Fibroblast of skin of left quadriceps (primary cell): ENCODE results near the gene ARAP3.
"Not testable (repeated sequence)": the region's sequence is repeated elsewhere in the genome, so short reads cannot be mapped to it uniquely, and the experiment has no call there.

Source experiments
- DNase-seq, 2 experiments: peaks; one replicate each; pipeline ENCODE4 v3.0.0-alpha.2; 2013; ENCODE audit warnings: low read depth in 2 of 2

Gene ARAP3

DNA sequence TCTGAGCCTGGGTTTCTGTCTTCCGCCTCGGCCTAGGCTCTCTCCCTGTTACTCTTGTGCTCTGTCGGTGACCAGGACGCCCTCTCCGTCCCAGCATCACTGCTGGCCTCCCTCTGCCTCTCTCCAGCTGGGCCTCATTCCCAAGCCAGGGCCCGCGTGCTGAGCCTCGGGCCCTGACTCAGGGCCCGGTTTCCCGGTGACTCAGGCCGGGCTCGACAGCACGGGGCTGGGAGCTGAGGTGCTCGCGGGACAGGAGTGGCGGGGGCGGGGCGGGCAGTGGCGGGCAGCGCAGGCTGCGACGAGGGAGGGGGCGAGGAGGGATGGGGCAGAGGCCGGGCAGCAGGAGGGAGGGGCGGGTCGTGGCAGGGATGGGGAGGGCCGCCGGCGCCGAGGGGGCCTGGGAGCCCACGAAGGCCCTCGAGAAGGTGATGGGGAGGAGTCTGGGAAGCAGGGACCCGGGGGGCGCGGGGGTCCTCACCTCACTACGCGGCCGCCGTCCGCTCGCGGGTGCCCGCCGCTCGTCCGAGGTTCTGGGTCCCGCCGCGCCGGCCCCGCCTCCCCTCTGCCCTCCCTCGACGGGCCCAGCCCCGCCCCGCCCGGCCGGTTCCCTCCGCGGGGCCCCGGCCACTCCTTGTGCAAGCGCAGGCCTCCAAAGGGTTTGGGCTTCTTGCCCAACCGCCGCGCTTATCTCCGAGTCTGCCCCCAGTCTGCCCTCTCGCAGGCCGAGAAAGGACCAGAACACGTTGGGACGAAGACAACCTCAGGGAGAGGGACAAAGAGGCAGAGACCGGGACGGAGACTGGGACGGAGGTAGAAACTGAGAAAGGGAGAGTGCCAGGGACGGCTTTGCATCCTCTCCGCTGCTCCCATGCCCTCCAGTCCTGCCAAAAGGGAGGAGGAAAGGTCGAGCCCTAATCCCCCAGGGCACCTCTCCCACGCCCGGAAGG is at the start of gene ARAP3:
ARAP3 (minus strand) TSS at position 536 of the 947 bp plus-strand sequence. CDS start 1,744 bp downstream, outside the sequence.
- peak; percentile 47 to 49 for DNase-seq

DNA sequence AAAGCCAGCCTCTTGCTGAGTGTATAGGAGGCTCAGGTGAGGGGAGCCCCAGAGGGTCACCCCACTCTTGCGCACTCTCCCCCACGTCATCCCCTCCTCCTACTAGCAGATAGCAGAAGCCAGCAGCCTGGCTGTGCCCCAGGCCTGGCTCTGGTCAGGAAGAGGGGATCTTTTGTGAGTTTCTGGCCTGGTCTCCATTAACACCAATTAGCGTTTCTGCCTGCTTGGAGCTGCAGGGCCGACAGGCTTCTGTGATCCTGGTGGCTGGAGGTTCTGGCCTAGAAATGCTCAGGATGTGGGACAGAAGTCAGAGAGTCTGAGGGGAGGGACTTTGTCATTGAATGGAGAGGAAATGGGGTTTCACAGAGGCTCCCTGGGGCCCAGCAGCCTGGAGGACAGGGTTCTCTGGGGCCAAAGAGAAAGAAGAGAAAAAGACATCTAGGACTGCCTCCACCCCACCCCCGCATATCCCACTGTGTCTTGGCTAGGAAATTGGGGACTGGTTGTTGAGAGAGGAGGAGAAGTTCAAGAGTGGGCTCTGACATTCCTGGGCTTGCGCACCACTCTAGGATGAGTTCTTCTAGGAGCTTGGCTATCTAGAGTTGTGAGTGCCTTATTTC is 47.5 kb upstream of the ARAP3 start:
- DNase-seq, result no peak

DNA sequence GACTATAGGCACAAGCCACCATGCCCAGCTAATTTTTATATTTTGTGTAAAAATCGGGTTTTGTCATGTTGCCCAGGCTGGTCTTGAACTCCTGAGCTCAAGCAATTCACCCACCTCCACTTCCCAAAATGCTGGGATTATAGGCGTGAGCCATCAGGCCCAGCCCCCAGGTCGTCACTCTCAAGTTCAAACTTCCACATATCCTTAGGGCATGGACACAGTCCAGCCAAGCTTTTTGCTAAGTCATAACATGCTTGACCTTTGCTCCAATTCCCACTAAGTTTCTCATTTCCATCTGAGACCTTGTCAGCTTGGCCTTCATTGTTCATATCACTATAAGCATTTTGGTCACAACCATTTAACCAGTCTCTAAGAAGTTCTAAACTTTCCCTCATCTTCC is 43.9 kb upstream of the ARAP3 start:
- no peak for DNase-seq

GRCh38 chr5:141725174-141725573 is 43.1 kb upstream of the ARAP3 start:
- not testable (repeated sequence) for DNase-seq

GRCh38 chr5:141722266-141722665 is 40.2 kb upstream of the ARAP3 start:
- no peak for DNase-seq

DNA sequence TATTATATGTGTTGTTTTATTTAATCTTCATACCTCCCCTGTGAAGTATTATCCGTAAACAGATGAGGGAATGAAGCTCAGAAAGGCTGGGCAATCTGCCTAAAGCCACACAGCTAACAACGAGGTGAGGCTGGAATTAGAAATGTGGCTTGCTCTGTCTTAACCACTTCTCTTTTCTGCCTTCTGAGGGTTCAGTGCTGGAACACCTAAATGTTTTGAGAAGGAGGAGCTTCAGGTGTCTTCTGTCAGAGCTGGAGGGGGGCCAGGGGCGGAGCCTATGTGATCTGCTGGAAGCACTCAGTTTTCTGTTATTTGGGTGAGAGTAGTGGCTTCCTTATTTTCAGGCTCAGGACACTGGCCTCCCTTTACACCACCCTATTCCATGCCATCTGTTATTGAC is 35.0 kb upstream of the ARAP3 start:
- DNase-seq, result no peak

DNA sequence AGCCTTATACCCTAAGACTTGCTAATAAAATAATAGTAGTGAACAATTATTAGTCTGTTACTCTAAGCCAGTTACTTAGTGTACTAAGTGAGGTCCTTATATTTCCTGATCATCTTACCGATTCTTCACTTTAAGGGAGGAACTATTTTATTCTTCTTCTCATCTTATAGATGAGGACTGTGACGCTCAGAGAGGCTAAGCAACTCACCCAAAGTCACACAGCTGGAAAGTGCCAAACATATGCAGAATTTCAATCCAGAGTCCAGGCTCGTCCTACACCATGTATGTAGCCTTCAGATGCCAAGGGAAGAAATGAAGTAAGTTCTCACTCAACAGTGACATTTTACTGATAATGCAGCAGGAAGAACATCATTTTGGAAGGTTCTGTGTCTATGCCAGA is 34.4 kb upstream of the ARAP3 start:
- DNase-seq, result no peak

GRCh38 chr5:141716009-141716408 is 34.0 kb upstream of the ARAP3 start:
- DNase-seq, result no peak

- DNase-seq, result no peak
These were observed 33.4 kb upstream of the ARAP3 start for GRCh38 chr5:141715346-141715905.

GRCh38 chr5:141714542-141715310 is 32.7 kb upstream of the ARAP3 start:
- DNase-seq, result no peak

GRCh38 chr5:141713616-141714309 is 31.7 kb upstream of the ARAP3 start:
- no peak for DNase-seq

DNA sequence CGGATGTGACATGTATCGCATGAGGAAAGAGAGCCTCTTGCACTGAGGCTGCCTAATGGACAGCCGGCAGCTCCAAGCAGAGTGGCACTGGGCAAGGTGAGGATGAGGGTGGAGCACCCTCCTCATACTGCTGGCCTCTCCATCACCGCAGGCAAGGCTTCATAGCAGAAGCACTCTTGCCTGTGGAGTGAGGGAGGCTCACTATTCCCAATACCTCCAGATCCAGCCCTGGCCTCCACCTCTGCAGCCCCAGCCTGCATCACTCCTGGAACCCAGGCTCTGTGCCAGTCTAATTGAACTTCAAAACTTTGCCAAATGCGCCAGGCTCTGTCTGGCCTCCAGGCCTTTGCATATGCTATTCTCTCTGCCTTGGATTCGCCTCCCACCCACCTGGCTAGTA is 29.7 kb upstream of the ARAP3 start:
- DNase-seq, result no peak

DNA sequence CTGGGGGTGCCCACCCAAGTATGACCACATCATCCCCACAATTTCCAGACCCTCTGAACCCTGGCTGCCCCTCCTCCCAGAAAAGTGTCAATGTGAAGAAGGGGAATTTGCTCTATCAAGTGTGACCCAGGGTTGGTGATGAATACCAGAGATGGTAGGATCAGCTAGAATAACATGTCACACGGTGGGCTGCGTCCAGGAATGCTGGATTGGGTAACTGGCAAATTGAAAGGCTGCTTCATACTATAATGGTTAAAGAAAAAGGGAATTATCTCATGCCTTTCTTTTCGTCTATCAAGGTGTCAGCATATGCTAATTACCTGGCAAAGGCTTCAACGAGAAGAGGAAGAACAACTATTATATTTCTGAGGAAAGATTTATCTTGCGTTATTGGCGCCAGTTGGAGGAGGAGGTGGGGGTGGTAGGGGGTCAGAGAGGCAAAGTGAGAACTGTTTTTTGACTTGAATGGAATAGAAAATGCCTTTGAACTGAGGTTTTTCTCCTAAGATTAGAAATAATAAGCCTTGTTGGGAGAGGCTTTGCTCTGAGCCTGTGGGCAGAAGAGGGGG is 27.8 kb upstream of the ARAP3 start:
- DNase-seq, result no peak

DNA sequence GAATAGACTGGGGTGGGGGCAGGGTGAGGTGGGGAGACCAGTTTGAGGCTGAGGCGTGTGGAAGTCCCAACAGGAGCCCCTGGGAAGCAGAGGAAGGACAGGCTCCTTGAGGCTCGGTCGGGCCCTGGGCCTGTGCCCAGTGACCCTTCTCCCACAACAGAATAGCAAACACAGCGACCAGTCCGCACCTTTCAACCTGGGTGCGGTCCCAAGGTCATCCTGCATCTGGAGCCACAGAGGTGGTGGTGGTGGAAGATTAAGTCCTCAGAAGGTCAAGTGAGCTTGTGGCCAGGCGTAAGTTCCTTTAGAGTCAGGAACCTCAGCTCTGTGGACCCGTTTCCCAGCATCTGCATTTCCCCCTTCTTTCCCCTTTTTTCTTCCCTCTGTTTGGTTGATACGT is 26.0 kb upstream of the ARAP3 start:
- no peak for DNase-seq

GRCh38 chr5:141707510-141707909 is 25.5 kb upstream of the ARAP3 start:
- no peak for DNase-seq

DNA sequence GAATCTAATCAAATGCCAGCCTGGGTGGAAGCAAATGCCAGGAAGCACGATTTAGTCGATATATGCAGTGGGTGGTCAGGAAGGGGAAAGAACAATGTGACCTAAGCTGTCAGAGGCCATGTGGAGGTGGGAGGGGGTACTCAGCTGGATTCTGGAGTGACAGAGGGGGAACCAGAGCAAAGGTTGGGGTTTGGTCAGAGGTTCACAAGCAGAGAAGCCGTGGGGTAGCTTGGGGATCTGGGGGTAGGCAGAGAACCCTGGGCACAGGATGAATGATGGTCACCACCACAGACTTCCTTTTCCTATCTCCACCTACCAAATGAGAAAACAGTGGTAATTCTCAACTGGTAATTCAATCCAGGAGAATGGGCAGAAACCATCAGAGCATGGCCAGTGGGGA is 24.1 kb upstream of the ARAP3 start:
- DNase-seq, result no peak

GRCh38 chr5:141705469-141705868 is 23.4 kb upstream of the ARAP3 start:
- DNase-seq, result no peak

DNA sequence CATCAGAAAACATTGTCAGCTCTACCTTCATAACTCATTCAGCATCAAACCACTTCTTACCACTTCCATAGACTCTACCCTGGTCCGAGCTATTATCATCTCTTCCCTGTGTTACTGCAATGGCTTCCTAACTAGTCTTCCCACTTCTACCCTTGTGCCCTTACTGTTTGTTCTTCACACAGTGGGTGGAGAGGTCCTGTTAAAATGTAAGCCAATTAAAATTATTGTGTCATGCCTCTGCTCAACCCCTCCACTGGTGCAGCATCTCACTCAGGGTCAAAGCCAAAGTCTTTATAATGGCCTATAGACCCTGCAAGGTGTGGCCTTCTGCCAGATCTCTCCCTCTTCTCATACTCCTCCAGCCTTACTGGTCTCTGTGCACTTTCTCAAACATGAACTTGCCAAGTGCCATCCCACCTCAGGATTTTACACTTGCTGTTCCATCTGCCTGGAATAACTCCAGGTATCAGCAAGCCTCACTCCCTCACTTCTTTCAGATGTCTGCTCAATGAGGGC is 22.8 kb upstream of the ARAP3 start:
- DNase-seq, result no peak

- DNase-seq, result no peak
These were observed 21.1 kb upstream of the ARAP3 start for GRCh38 chr5:141703133-141703561.

DNA sequence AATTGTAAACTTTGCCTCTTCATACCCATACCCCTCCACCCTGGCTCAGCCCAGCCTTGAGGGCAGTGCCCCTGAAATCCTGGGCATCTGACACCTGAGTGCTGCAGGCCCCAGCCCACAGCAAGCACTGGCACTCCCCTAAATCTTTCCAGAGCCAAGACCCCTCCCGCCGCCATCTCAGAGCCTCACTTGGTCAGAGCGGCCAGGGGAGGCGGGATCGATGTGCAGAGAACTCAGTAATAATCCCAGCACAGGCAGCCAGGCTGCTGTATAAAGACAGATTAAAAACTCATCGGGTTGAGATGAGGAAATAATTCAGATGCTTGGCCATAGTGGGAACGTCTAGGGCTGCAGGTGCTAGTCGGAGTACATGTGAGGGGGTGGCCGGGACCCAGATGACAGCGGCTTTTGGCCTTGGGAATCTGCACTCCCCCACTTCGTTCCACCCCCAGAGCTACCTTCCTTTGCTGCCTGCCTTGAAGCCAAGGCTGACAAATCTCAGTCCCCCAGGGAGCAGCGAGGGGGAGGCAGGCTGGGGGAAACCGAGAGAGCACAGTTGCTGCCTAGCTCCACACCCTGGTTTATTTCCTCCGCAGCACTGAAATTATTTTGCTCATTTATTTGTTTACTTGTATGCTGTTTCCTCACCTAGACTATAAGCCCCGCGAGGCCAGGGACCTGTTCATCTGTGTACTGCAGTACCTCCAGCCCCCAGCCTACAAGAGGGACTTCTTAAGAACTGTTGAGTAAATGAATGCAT is 19.5 kb upstream of the ARAP3 start:
- no peak for DNase-seq
